Activated CD4-positive, alpha-beta T cell treated with anti-CD3 and anti-CD28 coated beads, Interleukin-2, amount 50 U/mL, for 16 hours (primary cell): ENCODE measurements around the gene SMC1B.
"Not testable (repeated sequence)": the region's sequence is repeated elsewhere in the genome, so short reads cannot be mapped to it uniquely, and the experiment has no call there.

Source experiments
- DNase-seq: peaks from one replicate; pipeline ENCODE4 v3.0.0-alpha.2; 2020

Gene SMC1B

GRCh38 chr22:45344334-45344733, 69.1 kb downstream of the SMC1B start:
- no peak for DNase-seq

GRCh38 chr22:45343143-45343542, 70.3 kb downstream of the SMC1B start:
- no peak for DNase-seq

DNA sequence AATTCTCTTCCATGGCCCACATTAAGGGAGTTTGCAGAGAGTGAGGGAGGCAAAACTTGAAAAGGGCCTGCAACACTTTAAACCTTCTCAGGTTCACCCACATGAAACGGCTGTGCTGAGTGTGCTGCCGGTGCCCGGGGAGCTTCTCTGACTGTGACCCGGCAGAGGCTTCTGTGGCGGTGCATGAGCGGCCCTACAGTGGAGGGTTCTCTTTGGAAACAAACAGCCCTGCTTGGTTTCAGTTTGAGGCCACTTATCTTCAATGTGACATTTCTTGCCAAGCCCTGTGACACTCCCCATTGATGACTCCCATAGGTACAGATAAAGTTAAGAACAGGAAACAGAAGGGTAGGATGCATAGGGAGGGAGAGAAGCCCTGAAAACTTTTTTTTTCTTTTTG, 71.9 kb downstream of the SMC1B start:
- DNase-seq = peak; percentile 39

GRCh38 chr22:45340323-45340722, 73.1 kb downstream of the SMC1B start:
- DNase-seq = no peak

DNA sequence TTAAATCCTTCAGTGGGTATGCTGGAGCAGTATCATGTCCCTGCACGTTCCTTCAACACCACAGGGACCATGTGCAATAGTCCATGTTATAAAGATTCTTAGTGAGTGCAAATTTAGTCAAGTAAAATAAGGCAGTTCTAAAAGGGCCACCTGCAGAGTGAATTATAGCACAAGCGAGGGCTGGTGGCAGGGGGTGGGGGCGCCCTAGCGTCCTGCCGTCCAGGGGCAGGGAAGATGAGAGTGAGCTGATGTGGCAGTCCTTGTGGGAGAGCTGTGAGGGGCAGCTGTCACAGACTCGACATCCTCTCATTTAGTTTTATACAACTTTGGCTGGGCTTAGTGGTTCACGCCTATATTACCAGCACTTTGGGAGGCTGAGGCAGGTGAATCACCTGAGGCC, 74.6 kb downstream of the SMC1B start:
- DNase-seq = no peak

DNA sequence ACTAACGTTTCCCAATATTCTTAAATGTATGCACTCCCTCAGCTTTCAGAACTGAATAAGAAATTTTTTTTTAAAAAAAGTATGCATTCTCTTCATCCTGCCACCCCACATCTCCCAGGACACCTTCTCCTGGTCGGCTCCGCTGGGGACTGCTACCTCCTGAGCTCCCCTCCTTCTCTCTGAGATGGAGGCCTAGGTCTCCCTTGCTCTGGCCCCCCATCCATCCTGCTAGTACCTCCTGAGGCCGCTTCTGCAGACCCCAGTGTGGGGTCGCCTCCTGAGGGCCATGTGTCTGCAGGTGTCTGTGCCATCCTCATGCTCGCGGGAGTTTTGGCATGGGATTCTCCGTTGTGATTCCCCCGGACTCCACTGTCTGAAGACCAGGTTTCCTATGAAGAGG, 75.9 kb downstream of the SMC1B start:
- no peak for DNase-seq

GRCh38 chr22:45336971-45337431, 76.4 kb downstream of the SMC1B start:
- no peak for DNase-seq

DNA sequence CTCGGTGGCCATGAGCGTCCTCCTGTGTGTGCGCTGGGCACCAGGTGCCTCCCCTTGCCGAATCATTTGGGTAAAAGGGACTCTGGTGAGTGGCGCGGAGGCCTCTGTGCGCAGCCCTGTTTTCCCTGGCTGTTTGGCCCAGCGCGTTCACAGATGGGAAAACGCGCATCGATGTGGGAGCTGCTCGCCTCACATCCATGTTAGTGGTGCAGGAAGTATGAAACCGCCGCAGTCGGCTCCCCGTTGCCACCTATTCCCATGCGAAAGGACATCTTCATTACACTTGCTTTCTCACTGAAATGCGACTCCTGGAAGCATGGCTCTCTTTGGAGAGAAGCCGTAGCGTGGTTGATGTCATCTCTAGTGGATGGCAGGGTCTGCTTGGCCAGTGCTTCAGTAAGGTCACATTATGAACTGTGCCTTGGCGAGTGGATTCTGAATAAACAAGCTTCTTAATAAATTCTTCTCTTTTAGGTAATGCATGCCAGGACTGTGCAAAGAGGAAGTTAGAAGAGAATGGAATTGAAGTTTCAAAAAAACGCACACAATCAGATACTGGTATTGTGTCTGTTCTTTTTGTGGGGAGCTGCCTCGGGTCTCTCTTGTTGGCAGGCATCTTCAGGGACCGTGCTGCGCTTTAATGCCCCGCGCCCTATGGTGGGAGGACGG, 77.4 kb downstream of the SMC1B start:
- no peak for DNase-seq

DNA sequence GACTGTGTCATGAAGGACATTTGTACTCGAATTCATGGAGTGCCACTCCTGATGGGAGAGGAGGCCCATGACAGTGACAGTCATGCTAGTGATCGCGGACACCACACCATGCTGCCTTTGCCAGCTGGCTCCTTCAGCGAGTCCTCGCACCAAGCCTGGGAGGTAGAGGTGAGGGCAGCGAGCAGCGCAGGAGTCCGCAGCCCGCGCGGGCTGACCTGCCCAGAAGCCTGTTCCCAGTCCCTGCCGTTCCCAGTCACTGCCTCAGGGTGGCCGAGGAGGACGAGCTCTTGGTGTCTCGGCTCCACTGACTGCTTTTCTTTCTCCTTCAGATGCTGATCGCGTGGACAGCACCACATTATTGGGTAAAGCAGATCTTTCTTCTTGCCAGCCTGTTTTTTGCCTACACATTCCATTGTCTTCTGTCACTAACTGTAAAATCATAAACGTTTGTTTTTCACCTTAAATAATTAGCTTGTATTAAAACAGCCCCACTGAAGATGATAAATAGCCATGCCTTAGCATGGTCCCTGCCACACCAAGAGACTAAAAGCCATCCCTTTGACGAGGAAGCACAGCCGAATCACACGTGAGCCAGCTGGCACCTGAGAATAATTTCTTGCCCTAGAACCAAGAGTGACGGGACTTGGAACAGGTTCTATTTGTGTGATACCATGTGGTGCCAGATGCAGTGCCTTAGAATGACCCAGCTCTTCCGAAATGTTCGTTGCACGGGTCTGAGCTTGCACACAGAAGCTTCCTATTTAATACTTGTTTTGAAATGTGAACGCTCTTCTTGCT, 78.2 kb downstream of the SMC1B start:
- DNase-seq = no peak

GRCh38 chr22:45334528-45334927, 78.9 kb downstream of the SMC1B start:
- DNase-seq = no peak

GRCh38 chr22:45334068-45334467, 79.3 kb downstream of the SMC1B start:
- no peak for DNase-seq

DNA sequence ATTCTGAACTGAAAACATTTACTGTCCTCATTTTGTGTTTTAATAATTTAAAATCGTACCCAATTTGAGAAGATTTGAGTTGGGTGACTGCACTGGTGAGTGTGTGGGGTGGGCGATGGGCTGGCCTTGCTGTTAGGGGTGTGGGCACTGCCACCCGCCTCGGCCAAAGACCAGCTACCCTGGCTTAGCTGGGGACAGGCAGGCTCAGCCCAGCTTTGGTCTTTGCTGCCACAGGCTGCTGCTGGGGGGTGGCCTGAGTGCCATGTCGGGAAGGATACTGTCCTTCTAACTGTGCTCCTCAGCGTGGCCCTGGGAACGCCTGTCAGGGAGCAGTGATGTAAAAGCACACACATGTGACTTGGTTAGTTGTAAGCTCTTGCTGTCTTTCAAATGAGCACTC, 81.4 kb downstream of the SMC1B start:
- no peak for DNase-seq

- no peak for DNase-seq
Observed at GRCh38 chr22:45331486-45331885, 81.9 kb downstream of the SMC1B start.

DNA sequence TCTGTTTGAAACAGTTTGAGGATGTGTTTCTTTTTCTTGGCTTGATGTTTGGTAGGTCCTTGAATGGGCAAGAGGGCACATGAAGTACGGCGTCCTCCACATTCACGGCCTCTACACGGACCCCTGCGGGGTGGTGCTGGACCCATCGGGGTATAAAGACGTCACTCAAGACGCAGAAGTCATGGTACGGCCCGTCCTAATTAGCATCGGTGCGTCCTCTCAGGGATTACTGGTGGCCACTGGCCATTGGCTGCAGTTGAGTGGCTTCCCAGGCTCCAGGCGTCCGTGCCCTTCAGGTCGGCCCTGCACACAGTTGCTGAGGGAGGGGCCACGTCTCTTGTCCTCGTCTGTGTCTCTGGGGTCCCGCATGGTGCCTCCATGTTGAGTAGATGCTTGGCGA, 82.9 kb downstream of the SMC1B start:
- no peak for DNase-seq

- no peak for DNase-seq
Observed at GRCh38 chr22:45329530-45329936, 83.9 kb downstream of the SMC1B start.

DNA sequence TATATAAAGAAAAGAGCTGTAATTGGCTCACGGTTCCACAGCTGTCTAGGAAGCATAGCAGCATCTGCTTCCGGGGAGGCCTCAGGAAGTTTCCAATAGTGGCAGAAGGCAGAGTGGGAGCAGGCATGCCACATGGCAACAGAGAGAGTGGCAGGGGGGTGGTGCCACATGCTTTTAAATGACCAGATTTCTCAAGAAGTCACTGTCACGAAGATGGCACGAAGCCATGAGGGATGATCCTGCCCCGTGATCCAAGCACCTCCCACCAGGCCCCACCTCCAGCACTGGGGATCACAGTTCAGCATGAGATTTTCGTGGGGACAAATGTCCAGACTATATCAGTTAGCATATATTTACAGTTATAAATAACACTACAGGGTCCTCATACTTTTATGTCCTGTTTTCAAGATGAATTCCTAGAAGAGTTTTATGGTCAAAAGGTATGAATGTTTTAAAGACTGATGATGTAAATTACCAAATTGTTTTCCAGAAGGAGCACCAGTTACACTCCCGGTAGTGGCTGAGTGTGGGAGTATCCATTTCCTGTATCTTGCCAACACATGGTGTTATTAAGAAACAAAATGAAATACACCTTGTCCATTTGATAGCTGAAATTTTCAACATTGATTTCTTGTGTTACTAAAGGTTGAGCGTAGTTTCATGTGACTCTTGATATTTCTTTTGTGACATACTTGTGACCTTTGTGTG, 84.4 kb downstream of the SMC1B start:
- DNase-seq = no peak

DNA sequence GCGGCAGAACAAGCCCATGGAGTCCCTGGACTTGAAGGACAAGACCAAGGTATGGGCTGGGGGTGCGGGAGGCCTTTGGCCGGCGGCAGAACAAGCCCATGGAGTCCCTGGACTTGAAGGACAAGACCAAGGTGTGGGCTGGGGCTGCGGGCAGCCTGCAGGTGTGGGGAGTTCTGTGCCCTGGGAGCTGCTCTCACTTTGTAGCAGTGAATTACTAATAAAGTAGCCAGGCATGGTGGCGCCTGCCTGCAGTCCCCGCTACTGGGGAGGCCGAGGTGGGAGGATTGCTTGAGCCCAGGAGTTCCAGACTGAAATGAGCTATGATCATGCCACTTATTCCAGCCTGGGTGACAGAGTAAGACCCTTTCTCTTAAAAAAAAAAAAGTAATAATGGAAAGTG, 85.1 kb downstream of the SMC1B start:
- not testable (repeated sequence) for DNase-seq

DNA sequence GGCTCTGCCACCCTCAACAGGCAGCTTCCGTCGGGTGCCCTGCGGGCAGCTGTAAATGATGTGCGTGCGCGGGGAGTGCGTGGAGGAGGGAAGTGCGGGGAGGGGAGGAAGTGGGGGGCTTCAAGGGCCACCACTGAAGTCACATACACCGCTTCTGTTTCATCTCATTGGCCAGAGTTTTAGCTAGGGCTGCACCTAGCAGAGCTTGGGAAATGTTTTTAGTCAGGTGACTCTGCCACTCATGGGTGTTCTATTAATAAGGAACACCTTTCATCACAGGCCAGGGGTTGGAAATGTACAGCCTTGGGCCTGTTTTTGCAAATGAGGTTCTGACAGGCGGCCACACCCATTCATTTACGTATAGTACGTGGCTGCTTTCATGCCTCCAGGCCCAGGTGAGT, 89.1 kb downstream of the SMC1B start:
- DNase-seq = no peak

DNA sequence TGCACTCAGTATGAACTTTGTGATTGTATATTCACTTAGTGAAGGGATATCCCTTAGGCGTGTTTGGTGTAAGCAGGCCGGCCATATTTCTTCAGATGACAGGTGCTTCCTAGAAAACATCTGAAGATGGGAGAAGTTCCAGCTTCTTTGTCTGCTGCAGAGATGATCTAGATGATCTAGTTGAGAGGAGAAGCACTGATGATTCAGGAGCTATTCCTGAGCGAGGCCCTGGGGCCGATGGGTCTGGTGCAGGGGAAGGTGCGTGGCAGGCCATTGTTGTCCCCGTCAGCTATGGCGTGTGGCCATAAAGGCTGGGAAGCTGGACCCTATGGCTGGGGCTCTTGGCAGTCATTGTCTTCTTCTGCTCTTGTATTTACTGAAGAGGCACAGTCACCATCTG, 89.7 kb downstream of the SMC1B start:
- no peak for DNase-seq

- DNase-seq = no peak
Observed at GRCh38 chr22:45322873-45323525, 90.4 kb downstream of the SMC1B start.

- DNase-seq = no peak
Observed at GRCh38 chr22:45321827-45322226, 91.6 kb downstream of the SMC1B start.

DNA sequence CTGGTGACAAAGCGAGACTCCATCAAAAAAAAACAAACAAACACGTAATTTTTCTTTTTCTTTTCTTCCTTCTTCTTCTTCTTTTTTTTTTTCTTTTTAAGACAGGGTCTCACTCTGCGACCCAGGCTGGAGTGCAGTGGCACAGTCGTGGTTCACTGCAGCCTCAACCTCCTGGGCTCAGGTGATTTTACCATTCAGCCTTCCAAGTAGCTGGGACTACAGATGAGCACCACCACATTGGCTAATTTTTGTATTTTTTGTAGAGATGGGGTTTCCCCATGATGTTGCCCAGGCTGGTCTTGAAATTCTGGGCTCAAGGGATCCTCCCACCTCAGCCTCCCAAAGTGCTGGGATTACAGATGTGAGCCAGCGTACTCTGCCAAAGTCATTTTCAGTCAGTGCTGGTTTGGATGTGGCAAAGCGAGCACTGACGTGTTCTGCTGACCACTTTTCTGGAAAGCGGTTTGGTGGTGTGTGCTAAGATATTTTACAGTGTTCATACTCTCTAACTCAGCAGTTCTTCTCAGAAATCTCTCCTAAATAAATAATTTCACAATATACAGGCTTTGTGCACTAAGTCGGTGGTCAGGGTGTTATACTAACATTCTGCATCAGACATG, 92.9 kb downstream of the SMC1B start:
- peak; percentile 29 for DNase-seq

- no peak for DNase-seq
Observed at GRCh38 chr22:45319324-45319685, 94.1 kb downstream of the SMC1B start.
